ENCODE measurements around the gene GHR.

GHR gene

DNA sequence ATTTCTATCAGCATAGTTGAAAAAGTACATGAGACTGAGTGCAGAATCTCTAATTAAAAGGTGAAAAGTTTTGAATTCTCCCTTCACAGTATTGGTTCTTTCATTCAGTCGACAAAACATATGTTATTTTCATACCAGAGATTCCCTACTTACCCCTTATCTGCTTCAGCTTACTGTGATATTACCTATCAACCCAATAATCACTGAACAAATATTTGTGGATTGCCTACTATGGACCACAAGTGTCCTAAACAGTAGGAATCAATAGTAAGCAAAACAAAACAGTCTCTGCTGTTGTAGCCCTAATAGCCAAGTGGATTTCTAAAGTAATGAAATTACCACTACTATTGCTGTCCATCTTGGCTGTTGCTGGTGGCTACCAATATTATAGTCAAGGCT lies 344.9 kb downstream of the GHR start:
- DNase-seq: no peak

DNA sequence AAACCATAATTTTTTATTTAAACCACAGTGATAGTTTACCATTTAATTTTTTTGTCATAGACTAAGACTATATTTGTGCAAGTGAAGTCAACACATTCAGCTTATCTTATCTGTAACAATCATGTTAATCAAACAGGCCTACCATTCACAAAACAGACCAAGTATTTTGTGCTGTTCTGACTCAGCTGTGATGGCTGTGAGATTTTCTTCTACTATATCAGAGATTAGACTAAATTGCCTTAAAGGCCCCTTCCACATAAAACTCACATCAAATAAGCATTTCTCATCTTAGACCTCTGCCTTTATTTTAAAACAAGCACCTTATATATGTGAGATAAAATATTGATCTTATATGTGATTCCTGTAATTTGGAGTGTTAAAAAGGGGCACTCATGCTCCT lies 346.8 kb downstream of the GHR start:
- no peak for DNase-seq
